HG03521 (cell line): ENCODE results near the gene SARM1.

Source experiments
- ATAC-seq: cut with Tn5 transposase; IDR thresholded peaks from one replicate; pipeline ENCODE4 v1.9.1; 2021; ENCODE audit warnings: mild to moderate bottlenecking, moderate library complexity; ENCODE audit not compliant: unreplicated experiment

Gene SARM1

GRCh38 chr17:28392491-28392890, 21.0 kb downstream of the SARM1 start:
- ATAC-seq, result no peak

- ATAC-seq, result no peak
Observed at GRCh38 chr17:28394337-28395116, 23.0 kb downstream of the SARM1 start.

GRCh38 chr17:28395426-28395825, 23.9 kb downstream of the SARM1 start:
- ATAC-seq, result no peak

- ATAC-seq, result no peak
Observed at GRCh38 chr17:28395968-28396367, 24.5 kb downstream of the SARM1 start.

GRCh38 chr17:28396635-28397239, 25.2 kb downstream of the SARM1 start:
- no peak for ATAC-seq

DNA sequence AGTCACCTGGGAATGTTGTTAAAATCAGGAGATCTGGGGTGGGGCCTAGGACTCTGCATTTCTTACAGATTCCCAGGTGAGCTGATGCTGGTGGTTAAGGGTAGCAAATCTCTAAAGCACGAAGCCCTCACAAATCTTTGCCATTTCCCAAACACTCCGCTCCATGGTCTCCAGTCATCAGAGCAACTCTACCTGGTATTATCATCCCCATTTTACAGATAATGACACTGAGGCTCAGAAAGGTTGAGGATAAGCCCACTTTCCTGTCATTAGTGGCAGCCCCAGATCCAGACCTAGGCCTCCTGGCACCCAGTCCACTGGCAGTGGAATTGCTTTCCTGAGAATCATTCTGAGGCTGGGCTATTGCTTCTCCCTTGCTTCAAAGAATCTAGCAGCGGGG, 25.8 kb downstream of the SARM1 start:
- ATAC-seq, result no peak

DNA sequence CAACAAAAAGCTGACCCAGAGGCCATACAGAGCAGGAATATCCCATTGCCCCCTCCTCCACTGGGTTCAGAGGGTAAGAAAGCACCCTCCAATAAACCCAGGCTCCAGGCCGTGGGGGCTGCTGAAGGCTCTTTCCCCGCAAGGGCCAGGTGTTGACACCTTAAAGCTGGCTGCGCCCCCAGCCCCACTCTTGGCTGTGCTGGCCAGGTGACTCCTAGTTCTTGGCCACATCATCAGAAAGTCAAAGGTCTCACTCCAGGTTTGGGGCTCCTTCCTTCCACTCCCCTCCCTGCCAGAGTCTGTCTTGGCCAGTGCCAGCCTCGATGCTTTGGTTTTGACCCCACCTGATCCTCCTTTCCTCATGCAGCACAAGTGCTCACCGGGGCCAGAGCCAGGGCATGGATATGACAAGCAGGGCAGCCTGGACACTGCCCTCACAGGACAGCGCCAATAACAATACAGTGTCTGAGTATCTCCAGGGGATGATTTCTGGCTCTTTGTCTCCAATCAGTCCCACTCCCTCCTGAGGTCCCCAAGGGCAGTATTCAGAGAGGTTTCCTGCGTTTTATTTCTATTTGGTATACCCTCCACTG, 26.3 kb downstream of the SARM1 start:
- no peak for ATAC-seq

DNA sequence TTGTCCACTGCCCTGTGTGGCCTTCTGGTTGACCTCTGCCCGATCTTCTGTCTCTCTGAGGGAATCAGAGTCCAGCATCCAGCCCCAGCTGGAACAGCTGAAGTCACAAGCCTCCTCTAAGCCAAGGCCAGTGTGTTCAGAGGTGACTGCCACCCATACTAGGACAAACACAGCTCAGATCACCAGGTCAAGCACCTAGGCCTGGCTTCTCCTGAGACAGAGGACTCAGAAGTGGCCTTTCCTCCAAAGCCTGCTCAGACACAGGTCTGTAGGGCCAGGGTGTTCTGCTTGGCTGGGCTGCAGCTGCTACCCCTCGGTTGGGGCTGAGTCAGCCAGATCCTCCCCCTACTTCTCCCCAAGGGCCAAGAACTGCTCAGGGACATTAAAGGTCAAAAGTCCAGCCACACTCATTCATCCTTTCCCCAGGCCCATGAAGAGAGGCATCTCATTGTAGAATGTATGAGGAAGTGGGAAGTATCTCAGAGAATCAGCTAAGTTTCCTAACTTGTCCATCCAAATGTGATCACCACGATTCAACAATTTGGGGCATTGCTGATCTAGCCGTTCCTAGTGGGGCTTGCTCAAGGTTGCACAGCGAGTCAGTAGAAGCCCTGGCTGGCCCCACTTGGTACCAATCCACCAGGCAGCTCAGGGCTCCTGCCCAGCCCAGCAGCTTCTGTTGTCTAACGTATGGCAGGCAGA, 26.9 kb downstream of the SARM1 start:
- no peak for ATAC-seq

DNA sequence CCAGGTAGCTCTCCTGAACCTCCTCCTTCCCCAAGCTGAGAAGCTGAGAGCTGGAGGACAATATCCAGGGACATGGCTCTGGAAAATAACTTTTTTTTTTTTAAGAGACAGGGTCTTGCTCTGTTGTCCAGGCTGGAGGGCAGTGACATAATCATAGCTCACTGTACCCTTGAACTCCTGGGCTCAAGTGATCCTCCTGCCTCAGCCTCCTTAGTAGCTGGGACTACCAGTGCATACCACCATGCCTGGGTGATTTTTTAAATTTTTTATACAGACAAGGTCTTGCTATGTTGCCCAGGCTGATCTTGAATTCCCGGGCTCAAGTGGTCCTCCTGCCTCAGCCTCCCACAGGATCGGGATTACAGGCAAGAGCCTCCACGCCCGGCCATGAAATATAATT, 28.3 kb downstream of the SARM1 start:
- ATAC-seq, result no peak

DNA sequence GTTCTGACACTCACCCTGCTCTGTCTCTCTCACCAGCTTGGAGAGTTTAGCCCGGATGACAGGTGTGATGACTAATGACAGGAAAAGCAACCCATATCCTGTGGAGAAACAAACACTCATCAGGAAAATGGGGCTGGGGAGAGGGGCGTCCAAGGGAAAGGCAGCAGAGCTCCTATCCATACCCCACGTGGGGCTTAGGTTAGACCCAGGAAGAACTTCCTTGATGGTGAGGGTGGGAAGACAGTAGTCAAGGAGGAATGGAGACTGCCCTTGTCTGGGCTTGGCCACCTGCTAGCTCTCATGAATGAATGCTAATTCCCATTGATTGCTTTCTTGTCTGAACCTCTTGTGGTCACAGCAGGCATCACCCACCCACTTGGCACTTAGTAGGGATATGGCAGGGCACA, 30.7 kb downstream of the SARM1 start:
- no peak for ATAC-seq

DNA sequence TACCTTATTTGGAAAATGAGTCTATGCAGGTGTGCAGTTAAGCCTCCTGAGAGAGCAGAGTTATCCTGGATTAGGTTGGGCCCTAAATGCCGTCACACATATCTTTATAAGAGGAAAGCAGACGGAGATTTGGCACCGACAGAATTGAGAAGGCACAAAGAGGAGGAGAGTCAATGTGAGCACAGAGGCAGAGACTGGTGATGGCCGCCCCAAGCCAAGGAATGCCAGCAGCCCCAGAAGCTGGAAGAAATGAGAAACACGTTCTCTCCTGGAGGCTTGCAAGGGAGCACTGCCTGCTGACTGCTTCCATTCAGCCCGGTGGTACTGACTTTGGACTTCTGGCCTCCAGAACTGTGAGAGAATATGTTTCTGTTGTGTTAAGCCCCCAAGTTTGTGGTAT, 31.4 kb downstream of the SARM1 start:
- ATAC-seq, result no peak

- ATAC-seq, result no peak
Observed at GRCh38 chr17:28404007-28404406, 32.5 kb downstream of the SARM1 start.

DNA sequence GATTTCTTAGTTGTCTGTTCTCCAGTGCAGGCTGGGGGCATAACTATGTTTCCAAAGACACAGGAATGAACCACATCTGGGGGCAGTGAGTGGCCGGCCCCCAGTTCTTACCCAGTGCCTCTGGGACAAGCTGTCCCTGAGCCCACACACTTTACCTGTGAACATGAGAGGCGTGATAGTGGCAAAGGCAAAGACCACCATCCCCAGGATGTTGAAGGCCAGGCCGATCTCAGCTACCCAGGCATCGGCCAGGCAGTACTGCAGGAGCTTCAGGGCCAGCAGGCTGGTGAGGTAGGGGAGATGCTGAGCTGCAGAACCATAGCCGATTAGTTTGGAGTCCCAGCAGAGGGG, 32.9 kb downstream of the SARM1 start:
- no peak for ATAC-seq

DNA sequence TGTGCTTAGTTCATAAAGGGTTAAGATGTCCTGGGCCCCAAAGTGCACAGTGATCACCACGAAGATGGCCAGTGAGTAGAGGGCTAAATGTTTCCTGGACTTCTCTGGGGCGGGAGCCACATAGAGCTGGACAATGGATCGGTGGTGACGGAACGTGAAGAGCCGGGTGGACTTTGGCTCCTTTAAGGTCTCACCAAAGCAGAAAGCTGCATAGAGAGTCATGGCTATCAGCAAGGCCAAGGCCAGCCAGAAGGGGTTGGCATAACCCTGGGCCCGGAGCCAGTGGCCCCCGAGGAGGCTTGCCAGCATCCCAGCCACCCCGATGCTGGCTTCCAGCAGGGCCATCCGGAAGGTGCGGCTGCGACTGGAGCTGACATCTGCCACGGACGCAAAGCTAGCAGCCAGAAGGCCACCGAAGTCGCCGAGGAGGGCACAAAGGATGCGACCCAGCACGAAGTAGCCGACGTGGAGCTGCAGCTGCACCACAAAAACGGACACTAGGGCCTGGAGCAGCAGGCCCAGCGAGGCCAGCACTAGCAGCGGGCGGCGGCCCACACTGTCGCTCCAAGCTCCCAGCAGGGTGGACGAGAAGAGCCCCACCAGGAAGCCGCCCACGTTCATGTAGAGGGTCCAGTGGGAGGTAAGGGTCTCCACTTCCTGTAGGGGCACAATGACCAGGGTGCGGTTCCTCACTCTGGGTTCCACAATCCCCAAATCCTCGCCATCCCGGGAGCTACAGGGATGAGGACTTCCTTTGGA, 33.5 kb downstream of the SARM1 start:
- ATAC-seq, result no peak

DNA sequence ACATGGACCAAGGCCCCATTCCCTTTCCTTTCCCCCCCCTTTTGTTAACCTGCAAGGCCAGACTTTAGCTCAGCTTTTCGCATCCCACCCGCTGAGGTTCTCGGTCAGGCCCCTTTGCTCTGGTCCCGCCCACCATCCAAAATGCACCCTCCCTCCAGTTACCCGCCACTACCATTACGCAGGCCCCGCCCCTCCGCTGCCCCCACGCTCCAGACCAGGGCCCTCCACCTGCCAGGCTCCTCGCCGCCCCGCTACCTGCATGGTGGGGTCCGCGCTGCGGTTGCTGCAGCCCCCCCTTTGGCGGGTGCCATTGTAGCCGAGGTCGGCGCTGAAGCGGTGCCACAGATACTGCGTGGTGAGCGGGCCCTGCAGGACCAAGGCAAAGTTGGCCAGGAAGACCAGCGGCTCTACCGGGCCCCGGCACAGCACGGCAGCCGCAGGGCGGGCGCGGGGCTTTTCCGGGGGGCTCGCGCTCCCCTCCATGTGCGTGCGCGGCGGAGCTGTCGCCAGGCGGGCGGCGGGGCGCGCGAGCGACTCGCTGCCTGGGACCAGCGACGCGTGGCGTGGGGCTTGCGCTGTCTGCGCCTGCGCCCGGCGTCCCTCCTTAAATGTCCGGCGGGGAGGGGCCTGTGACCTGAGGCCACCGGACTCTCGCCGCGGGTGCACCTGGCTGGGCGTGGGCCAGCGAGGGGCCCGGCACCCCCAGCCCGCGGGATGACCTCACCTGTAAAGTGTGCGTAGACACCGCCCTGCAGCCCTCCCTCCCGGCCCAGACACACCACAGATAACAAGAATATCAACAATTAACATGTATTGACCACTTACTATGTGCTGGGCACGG, 34.4 kb downstream of the SARM1 start, which contains the start of gene SLC46A1:
TSS of gene SLC46A1 (minus strand) at position 581 of the 841 bp plus-strand sequence. CDS start at position 483, 98 bp downstream.
- ATAC-seq, result peak; percentile 49

DNA sequence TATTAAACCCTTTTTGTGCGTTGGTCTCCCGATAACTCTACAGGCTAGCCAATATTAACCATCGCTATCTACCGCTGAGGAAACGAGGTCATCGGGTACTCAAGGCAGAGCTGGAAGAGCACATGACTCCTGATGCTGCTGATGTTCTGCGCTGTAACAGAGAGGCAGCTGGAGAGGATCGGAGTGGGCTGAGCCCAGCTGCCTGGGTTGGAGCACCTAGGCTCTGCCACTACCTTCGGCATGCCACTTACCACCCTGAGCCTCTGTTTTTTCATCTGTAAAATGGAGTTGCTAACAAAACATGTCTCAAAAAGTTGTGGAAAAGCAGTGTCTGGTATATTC, 35.0 kb downstream of the SARM1 start:
- no peak for ATAC-seq

DNA sequence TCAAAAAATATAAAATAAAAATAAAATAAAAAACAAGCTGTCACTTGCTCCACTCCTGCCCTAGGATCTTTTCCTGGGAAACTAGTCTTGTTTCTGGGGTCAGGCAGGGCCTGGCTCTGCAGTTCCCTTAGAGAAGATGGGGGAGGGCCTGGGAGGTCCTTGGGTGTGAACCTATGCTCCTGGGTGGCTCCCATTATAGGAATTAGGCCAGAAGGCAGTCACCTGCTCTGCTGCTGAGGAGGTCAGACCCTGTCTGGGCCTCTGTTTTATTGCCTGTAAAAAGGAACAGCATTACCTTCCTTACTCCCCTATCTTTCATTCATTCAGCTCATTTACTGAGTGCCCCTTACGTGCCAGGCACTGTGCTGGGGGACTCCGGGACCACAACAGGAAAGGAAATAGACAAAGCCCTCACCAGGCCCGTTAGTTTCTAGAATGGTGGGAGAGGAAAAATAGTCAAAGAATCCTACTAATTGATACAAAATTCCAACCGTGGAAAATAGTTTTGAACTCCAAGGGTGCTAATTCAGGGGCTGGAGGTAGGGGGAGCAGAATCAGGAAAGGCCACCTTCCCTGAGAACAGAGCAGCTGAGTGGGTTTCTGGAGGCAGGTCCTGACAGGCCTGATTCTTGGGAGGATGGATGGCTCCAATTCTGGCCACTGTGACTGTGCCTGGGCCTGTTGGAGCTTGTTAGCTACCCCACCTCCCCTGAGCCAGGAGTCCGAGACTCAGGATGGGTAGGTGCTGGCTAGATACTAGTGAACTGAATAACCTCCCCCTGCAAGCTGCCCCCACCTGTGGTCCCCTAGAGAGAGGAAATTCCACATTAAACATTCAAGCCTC, 35.9 kb downstream of the SARM1 start:
- no peak for ATAC-seq

- ATAC-seq, result no peak
Observed at GRCh38 chr17:28407974-28408306, 36.4 kb downstream of the SARM1 start.

GRCh38 chr17:28412099-28412498, 40.6 kb downstream of the SARM1 start:
- ATAC-seq, result no peak
